Stimulated activated CD4-positive, alpha-beta T cell treated with anti-CD3 and anti-CD28 coated beads, Interleukin-1b, Interleukin-23, amount 100 ng/mL, for 1 hour (primary cell): ENCODE data around the gene HECW1.

Experiments
- DNase-seq, 2 donors: peaks; one replicate each; pipeline ENCODE4 v3.0.0-alpha.2; 2020; ENCODE audit warnings: low read depth in 2 of 2

HECW1 gene

GRCh38 chr7:43495572-43495971, 383.1 kb downstream of the HECW1 start:
- DNase-seq: no peak

GRCh38 chr7:43496596-43496995, 384.1 kb downstream of the HECW1 start:
- DNase-seq: no peak

GRCh38 chr7:43501870-43502269, 389.4 kb downstream of the HECW1 start:
- DNase-seq: no peak

GRCh38 chr7:43502941-43503340, 390.5 kb downstream of the HECW1 start:
- no peak for DNase-seq

GRCh38 chr7:43505412-43505811, 393.0 kb downstream of the HECW1 start:
- DNase-seq: no peak

- DNase-seq: no peak
Observed at GRCh38 chr7:43506460-43506859, 394.0 kb downstream of the HECW1 start.

GRCh38 chr7:43508461-43508860, 396.0 kb downstream of the HECW1 start:
- DNase-seq: no peak

- DNase-seq: no peak
Observed at GRCh38 chr7:43509906-43510305, 397.5 kb downstream of the HECW1 start.

- DNase-seq: no peak
Observed at GRCh38 chr7:43511029-43511428, 398.6 kb downstream of the HECW1 start.

GRCh38 chr7:43511769-43512515, 399.5 kb downstream of the HECW1 start:
- DNase-seq: no peak

GRCh38 chr7:43513251-43513650, 400.8 kb downstream of the HECW1 start:
- no peak for DNase-seq

- no peak for DNase-seq
Observed at GRCh38 chr7:43516581-43517342, 404.3 kb downstream of the HECW1 start.

GRCh38 chr7:43517464-43517863, 405.0 kb downstream of the HECW1 start:
- DNase-seq: no peak

- DNase-seq: no peak
Observed at GRCh38 chr7:43520201-43520600, 407.8 kb downstream of the HECW1 start.

GRCh38 chr7:43522406-43523156, 410.1 kb downstream of the HECW1 start:
- DNase-seq: no peak

- no peak for DNase-seq
Observed at GRCh38 chr7:43528576-43529354, 416.3 kb downstream of the HECW1 start.

- no peak for DNase-seq
Observed at GRCh38 chr7:43530553-43531410, 418.3 kb downstream of the HECW1 start.

GRCh38 chr7:43531700-43532099, 419.3 kb downstream of the HECW1 start:
- DNase-seq: no peak

GRCh38 chr7:43533801-43534479, 421.5 kb downstream of the HECW1 start:
- no peak for DNase-seq

GRCh38 chr7:43535031-43535451, 422.6 kb downstream of the HECW1 start:
- no peak for DNase-seq
